Mesendoderm (in vitro differentiated cells): ENCODE results near the gene DENND4A.

Experiments used
- DNase-seq: peaks from one replicate; pipeline ENCODE4 v3.0.0; 2013
- H2AK5ac ChIP-seq: 2 replicates; pipeline ENCODE4 v1.6.1; 2013; ENCODE audit warnings: low read length, inconsistent platforms
- H2BK120ac ChIP-seq: 2 replicates; pipeline ENCODE4 v1.6.1; 2013; ENCODE audit warnings: low read depth, mild to moderate bottlenecking, low read length, moderate library complexity, mixed read lengths
- H2BK15ac ChIP-seq: replicated peaks from 2 replicates; pipeline ENCODE4 v1.6.1; 2013; ENCODE audit warnings: low read depth, mild to moderate bottlenecking, moderate library complexity
- H2BK5ac ChIP-seq: 2 replicates; pipeline ENCODE4 v1.6.1; 2013; ENCODE audit warnings: low read length, inconsistent platforms
- H3K18ac ChIP-seq: 2 replicates; pipeline ENCODE4 v1.6.1; 2013; ENCODE audit warnings: mild to moderate bottlenecking, low read length, mixed read lengths
- H3K23ac ChIP-seq: one replicate; pipeline ENCODE4 v1.6.1; 2013; ENCODE audit warnings: low read length
- H3K27ac ChIP-seq: 2 replicates; pipeline ENCODE4 v1.5.1; 2013; ENCODE audit warnings: low read depth, mild to moderate bottlenecking, inconsistent platforms, low read length, moderate library complexity
- H3K27me3 ChIP-seq: 2 replicates; pipeline ENCODE4 v1.6.1; 2013; ENCODE audit warnings: low read length, control low read depth, mild to moderate bottlenecking, inconsistent platforms; ENCODE audit not compliant: insufficient read depth, poor library complexity
- H3K36me3 ChIP-seq: 2 replicates; pipeline ENCODE4 v1.6.1; 2013; ENCODE audit warnings: low read length, inconsistent platforms; ENCODE audit not compliant: control insufficient read depth, insufficient read depth
- H3K4ac ChIP-seq: one replicate; pipeline ENCODE4 v1.6.1; 2013; ENCODE audit warnings: low read depth, mild to moderate bottlenecking, low read length, moderate library complexity
- H3K4me1 ChIP-seq: 2 replicates; pipeline ENCODE4 v1.6.1; 2013; ENCODE audit warnings: low read depth, low read length, inconsistent platforms; ENCODE audit not compliant: control insufficient read depth
- H3K4me2 ChIP-seq: 2 replicates; pipeline ENCODE4 v1.6.1; 2013; ENCODE audit warnings: low read length
- H3K4me3 ChIP-seq: 2 replicates; pipeline ENCODE4 v1.5.1; 2013; ENCODE audit warnings: mild to moderate bottlenecking, low read length
- H3K56ac ChIP-seq: one replicate; pipeline ENCODE4 v1.6.1; 2013; ENCODE audit warnings: low read length
- H3K79me1 ChIP-seq: 2 replicates; pipeline ENCODE4 v1.6.1; 2013; ENCODE audit warnings: low read length, inconsistent platforms
- H3K79me2 ChIP-seq: 2 replicates; pipeline ENCODE4 v1.6.1; 2013; ENCODE audit warnings: mild to moderate bottlenecking, low read length; ENCODE audit not compliant: control insufficient read depth, insufficient read depth
- H3K9ac ChIP-seq: 2 replicates; pipeline ENCODE4 v1.6.1; 2013; ENCODE audit warnings: low read length, inconsistent platforms
- H4K5ac ChIP-seq: one replicate; pipeline ENCODE4 v1.6.1; 2013; ENCODE audit warnings: low read length
- H4K8ac ChIP-seq: one replicate; pipeline ENCODE4 v1.6.1; 2013; ENCODE audit warnings: low read depth, mild to moderate bottlenecking, control low read depth, low read length, moderate library complexity
- WGBS: extraction: QIAGEN DNeasy Blood & Tissue Kit; methylation state at CpG from one replicate; pipeline ENCODE4 v1.1.7; 2013; ENCODE audit warnings: low lambda C conversion rate, missing lambda C conversion rate; ENCODE audit not compliant: insufficient coverage; ENCODE audit errors: extremely low coverage; 5-methylcytosine and 5-hydroxymethylcytosine counted together

Gene DENND4A

DNA sequence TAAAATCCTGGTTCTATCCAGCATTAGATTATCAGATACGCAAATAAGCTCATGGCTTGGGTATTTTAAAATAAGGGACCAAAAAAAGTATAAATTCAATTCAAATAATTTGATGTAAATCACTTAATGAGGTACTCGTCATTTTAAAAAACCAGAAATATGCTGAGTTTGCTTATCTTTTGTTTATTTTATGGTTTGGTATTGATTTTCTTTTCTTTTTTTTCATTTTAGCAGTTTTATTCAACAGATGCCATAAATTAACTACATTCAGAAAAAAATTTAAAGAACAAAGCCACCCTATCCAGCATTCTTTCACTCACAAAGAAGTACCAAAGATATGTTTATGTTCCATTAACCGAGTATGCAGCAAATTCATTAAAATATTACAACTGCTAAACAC is 22.6 kb downstream of the DENND4A start:
- Histone ChIP-seq H2AK5ac (no peak overlapping the region), H3K79me1 (no peaks in the 10 kb centered on the region), H2BK5ac (no peak overlapping the region), H3K27ac (no peak overlapping the region), H3K23ac (no peak overlapping the region), H3K9ac (no peak overlapping the region), H3K4me3 (no peak overlapping the region), H3K27me3 (no peaks in the 10 kb centered on the region), H4K8ac (no peak overlapping the region), H4K5ac (no peak overlapping the region), H3K36me3 (no peaks in the 10 kb centered on the region), H3K4me2 (no peak overlapping the region), H2BK15ac (no peak overlapping the region), H3K56ac (no peak overlapping the region), H3K18ac (no peak overlapping the region), H3K79me2 (no peaks in the 10 kb centered on the region), H2BK120ac (no peak overlapping the region), H3K4me1 (no peaks in the 10 kb centered on the region), H3K4ac (no peak overlapping the region)
- WGBS, result no CpG with 5 or more reads among the region's 3 CpGs
- no peak for DNase-seq

DNA sequence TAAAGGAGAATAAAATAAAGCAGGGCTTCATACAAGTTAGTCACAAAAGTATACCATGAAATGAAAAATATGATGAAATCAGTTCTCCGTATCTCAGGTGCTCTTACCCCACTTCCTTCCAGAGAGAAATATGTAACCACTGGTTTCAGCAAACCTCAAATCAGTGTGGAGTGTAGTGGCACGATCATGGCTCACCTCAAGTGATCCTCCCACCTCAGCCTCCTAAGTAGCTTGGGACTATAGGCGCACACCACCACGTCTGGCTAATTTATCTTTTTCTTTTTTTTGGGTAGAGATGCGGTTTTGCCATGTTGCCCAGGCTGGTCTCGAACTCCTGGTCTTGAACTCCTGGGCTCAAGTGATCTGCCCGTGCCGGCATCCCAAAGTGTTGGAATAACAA is 24.2 kb downstream of the DENND4A start:
- Histone ChIP-seq H2AK5ac (no peak overlapping the region), H2BK15ac (no peak overlapping the region), H3K27ac (no peak overlapping the region), H3K79me1 (no peaks in the 10 kb centered on the region), H2BK5ac (no peak overlapping the region), H4K5ac (no peak overlapping the region), H3K4me2 (no peak overlapping the region), H3K18ac (no peak overlapping the region), H3K56ac (no peak overlapping the region), H3K23ac (no peak overlapping the region), H3K36me3 (no peaks in the 10 kb centered on the region), H4K8ac (no peak overlapping the region), H3K9ac (no peak overlapping the region), H3K79me2 (no peaks in the 10 kb centered on the region), H3K4me1 (no peaks in the 10 kb centered on the region), H3K27me3 (no peaks in the 10 kb centered on the region), H3K4ac (no peak overlapping the region), H2BK120ac (no peak overlapping the region), H3K4me3 (no peak overlapping the region)
- WGBS, result no CpG with 5 or more reads among the region's 8 CpGs
- no peak for DNase-seq

DNA sequence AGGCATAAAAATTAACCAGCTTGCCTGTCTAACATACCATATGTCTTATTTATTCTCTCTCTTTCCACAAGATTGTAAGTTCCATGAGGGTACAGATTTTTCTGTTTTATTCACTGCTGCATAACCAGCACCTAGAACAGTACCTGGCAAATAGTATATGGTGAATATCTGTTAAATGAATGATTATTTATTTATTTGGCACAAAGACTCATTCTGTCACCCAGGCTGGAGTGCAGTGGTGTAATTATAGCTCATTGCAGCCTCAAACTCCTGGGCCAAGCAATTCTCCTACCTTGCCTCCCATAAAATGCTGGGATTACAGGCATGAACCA is 24.9 kb downstream of the DENND4A start:
- Histone ChIP-seq H3K27me3 (no peaks in the 10 kb centered on the region), H3K36me3 (no peaks in the 10 kb centered on the region), H3K56ac (no peak overlapping the region), H4K5ac (no peak overlapping the region), H2BK5ac (no peak overlapping the region), H3K18ac (no peak overlapping the region), H3K9ac (no peak overlapping the region), H3K27ac (no peak overlapping the region), H3K79me1 (no peaks in the 10 kb centered on the region), H2AK5ac (no peak overlapping the region), H2BK120ac (no peak overlapping the region), H3K79me2 (no peaks in the 10 kb centered on the region), H3K23ac (no peak overlapping the region), H4K8ac (no peak overlapping the region), H3K4ac (no peak overlapping the region), H3K4me3 (no peak overlapping the region), H3K4me2 (no peak overlapping the region), H2BK15ac (no peak overlapping the region), H3K4me1 (no peaks in the 10 kb centered on the region)
- DNase-seq, result no peak

DNA sequence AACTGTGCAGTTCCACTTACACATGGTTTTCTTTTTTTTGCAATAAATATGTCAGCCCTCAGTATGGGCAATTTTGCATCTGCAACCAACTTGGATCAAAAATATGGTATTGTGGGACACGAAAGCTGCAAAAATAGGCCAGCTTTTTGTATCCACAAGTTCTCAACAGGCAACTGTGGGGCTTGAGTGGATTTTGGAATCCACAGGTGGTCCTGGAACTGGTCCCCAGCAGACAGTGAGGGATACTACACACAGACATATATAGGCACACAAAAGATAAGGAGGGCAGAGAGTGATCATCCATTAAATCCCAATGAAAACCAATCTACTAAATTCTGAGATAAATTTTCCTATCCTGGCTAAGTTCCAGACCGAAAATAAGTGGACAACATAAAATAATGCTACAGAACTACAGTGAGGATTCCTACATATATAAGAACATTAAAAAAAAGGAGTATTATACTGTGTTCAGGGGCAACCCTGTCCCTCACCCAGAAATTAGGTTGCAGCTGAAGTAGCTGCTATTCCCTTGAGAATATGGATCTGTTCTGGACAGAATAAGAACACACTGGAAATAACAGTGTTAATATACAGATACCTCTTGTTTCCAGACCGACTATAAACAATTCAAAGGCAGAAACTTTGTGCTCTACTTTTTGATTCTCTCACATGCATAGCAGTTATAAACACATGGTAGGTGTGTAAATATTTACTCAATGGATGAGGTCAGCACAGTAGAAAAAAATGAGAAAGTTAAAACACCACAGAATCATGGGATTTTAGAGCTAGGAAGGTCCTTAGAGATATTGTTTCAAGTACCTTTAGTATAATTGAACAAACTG is 25.4 kb downstream of the DENND4A start:
- Histone ChIP-seq H3K18ac (no peak overlapping the region), H3K4me3 (no peak overlapping the region), H2BK120ac (no peak overlapping the region), H3K23ac (no peak overlapping the region), H3K56ac (no peak overlapping the region), H4K5ac (no peak overlapping the region), H3K79me1 (no peaks in the 10 kb centered on the region), H3K79me2 (no peaks in the 10 kb centered on the region), H3K4ac (no peak overlapping the region), H3K36me3 (no peaks in the 10 kb centered on the region), H4K8ac (no peak overlapping the region), H2BK15ac (no peak overlapping the region), H2AK5ac (no peak overlapping the region), H2BK5ac (no peak overlapping the region), H3K27me3 (no peaks in the 10 kb centered on the region), H3K4me1 (no peaks in the 10 kb centered on the region), H3K27ac (no peak overlapping the region), H3K9ac (no peak overlapping the region), H3K4me2 (no peak overlapping the region)
- DNase-seq, result no peak
- WGBS, result no CpG with 5 or more reads among the region's 3 CpGs

DNA sequence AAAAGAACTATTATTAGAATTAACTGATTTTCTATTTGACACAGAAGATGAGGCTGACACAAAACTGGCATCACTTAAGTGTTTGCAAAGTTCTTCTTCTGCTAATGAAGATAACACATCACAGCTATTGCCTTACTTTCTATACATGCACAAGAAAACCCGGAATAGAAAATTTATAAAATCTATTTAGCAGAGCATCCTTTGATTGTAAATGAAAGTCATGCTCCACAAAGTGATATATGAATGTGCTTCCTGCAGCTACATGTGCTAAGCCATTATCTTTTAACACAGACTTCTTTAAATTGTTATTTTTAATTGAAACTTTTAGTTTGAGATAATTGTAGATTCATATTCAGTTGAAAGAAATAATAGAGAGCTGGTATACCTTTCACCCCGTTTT is 27.0 kb downstream of the DENND4A start:
- Histone ChIP-seq H2BK15ac (no peak overlapping the region), H3K4me1 (no peaks in the 10 kb centered on the region), H3K9ac (no peak overlapping the region), H4K5ac (no peak overlapping the region), H3K27ac (no peak overlapping the region), H3K4me3 (no peak overlapping the region), H3K4me2 (no peak overlapping the region), H4K8ac (no peak overlapping the region), H3K56ac (no peak overlapping the region), H3K18ac (no peak overlapping the region), H3K4ac (no peak overlapping the region), H3K79me1 (no peaks in the 10 kb centered on the region), H2BK5ac (no peak overlapping the region), H2AK5ac (no peak overlapping the region), H3K23ac (no peak overlapping the region), H2BK120ac (no peak overlapping the region), H3K27me3 (no peaks in the 10 kb centered on the region), H3K36me3 (no peaks in the 10 kb centered on the region), H3K79me2 (no peaks in the 10 kb centered on the region)
- DNase-seq, result no peak
- no CpG with 5 or more reads among the region's 2 CpGs for WGBS
